PFSK-1 (cell line): ENCODE data around the gene GLTP.

Experiments used
- FOXP2 ChIP-seq: optimal IDR thresholded peaks from 2 replicates; pipeline ENCODE3; 2011; ENCODE audit warnings: borderline replicate concordance, control low read depth, inconsistent platforms; ENCODE audit not compliant: insufficient read depth; ENCODE audit errors: extremely low read length, extremely low read depth
- POLR2AphosphoS5 ChIP-seq: IDR thresholded peaks from 2 replicates; pipeline ENCODE4 v1.6.1; 2012; ENCODE audit warnings: low read depth, mild to moderate bottlenecking, control low read depth, low read length, moderate library complexity
- SIN3A ChIP-seq: IDR thresholded peaks from 2 replicates; pipeline ENCODE4 v1.6.1; 2012; ENCODE audit warnings: mild to moderate bottlenecking, low read length, moderate library complexity, borderline replicate concordance; ENCODE audit not compliant: insufficient read depth
- TAF1 ChIP-seq: IDR thresholded peaks from 2 replicates; pipeline ENCODE4 v1.6.1; 2012; ENCODE audit warnings: low read length, control low read depth, borderline replicate concordance; ENCODE audit not compliant: insufficient read depth
- TF ChIP-seq, protein P1 (sequence below), 2 experiments: IDR thresholded peaks; 2 replicates each; pipeline versions ENCODE4 v1.6.1 to v1.8.0; 2011 to 2012; ENCODE audit warnings: low read depth in 2 of 2, low read length in 2 of 2, control low read depth in 1 of 2, inconsistent platforms in 1 of 2, mild to moderate bottlenecking in 1 of 2, moderate library complexity in 1 of 2; ENCODE audit not compliant: insufficient read depth in 1 of 2

GLTP gene

DNA sequence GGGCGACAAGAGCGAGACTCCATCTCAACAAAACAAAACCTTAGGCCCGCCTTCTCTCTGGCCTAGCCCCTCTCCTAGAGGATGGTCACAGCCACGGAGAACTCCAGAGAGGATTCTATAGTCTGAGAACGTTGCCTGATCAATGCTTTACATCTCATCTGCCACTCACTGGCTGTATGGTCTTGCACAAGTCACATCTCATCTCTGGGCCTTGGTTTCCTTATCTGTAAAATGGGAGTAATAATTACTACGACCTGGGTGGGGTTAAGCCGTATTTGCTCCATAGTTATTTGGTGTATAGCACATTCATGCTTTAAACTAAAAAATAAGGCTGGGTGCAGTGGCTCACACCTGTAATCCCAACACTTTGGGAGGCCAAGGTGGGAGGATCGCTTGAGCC is 55.6 kb downstream of the GLTP start:
- TF ChIP-seq POLR2AphosphoS5 = no peak
- TF ChIP-seq SIN3A = no peak

DNA sequence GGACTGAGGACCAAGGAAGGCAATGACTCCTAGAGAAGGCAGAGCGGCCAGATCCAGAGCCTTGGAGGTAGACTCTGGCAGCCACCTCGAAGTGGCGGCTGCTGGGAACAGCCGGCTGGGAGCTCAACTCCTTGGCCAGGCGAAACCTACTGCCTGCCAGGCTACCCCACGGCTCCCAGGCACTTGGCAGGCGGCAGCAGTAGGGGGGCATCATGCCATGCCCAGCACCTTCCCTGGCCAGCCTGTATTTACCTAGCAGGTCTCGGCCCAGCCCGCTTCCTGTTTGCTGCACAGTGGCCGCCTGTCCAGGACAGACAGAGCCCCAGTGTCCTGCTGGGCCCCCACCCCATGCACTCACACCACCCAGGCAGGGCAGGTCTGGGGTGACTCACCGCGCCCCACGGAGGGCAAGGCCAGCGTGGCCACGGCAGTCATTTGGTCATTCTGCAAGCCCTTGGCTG is 57.4 kb downstream of the GLTP start:
- TF ChIP-seq SIN3A = no peak
- TF ChIP-seq, protein P1, sequence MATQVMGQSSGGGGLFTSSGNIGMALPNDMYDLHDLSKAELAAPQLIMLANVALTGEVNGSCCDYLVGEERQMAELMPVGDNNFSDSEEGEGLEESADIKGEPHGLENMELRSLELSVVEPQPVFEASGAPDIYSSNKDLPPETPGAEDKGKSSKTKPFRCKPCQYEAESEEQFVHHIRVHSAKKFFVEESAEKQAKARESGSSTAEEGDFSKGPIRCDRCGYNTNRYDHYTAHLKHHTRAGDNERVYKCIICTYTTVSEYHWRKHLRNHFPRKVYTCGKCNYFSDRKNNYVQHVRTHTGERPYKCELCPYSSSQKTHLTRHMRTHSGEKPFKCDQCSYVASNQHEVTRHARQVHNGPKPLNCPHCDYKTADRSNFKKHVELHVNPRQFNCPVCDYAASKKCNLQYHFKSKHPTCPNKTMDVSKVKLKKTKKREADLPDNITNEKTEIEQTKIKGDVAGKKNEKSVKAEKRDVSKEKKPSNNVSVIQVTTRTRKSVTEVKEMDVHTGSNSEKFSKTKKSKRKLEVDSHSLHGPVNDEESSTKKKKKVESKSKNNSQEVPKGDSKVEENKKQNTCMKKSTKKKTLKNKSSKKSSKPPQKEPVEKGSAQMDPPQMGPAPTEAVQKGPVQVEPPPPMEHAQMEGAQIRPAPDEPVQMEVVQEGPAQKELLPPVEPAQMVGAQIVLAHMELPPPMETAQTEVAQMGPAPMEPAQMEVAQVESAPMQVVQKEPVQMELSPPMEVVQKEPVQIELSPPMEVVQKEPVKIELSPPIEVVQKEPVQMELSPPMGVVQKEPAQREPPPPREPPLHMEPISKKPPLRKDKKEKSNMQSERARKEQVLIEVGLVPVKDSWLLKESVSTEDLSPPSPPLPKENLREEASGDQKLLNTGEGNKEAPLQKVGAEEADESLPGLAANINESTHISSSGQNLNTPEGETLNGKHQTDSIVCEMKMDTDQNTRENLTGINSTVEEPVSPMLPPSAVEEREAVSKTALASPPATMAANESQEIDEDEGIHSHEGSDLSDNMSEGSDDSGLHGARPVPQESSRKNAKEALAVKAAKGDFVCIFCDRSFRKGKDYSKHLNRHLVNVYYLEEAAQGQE (IDR thresholded peaks at IDR 0.05; ENCODE audit: insufficient read depth in 1 of 2, low read depth in 2 of 2, low read length in 2 of 2) = no peak
- no peak for TF ChIP-seq FOXP2
- no peak for TF ChIP-seq TAF1
- TF ChIP-seq POLR2AphosphoS5 = no peak

DNA sequence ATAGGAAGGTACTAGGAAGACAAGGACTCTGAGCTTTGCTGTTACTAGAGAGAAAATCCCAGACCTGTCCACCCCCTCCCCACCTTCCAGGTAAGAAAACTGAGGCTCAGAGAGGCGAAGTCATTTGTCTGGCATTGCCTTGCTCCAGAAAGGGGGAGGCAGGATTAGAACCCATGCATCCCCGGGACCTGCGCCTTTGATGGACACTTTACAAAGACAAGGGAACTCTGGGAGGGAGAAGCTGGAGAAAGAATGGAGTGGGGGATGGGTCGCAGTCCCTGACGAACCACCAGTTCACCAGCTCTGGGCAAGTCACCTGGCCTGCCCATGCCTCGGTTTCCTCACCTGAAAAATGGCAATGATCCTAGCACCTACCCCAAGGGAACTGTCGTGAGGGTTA is 57.9 kb downstream of the GLTP start:
- TF ChIP-seq POLR2AphosphoS5 = no peak
- TF ChIP-seq SIN3A = no peak
- TF ChIP-seq, protein P1 (IDR thresholded peaks at IDR 0.05; ENCODE audit: insufficient read depth in 1 of 2, low read depth in 2 of 2, low read length in 2 of 2) = no peak
- no peak for TF ChIP-seq TAF1
- TF ChIP-seq FOXP2 = no peak

DNA sequence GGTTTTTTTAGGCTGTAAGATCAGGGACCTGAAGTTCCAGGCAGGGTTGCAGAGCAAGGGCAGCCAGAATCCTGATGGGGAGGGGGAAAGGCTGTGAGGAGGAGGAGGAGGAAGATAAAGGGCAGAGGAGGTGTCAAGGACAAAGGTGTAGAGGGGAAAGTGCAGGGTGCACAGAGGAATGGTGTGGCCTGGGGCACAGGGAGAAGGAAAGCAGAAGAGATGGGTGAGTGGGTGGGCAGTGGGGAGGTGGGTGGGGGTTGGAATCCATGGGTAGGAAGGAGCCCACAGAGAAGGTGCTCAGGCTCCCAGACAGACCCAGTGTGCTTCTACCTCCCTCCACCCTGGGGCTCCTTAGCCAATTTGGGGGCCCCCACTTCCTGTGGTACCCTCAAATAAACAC is 58.4 kb downstream of the GLTP start:
- no peak for TF ChIP-seq FOXP2
- TF ChIP-seq SIN3A = no peak
- no peak for TF ChIP-seq TAF1
- TF ChIP-seq, protein P1 (IDR thresholded peaks at IDR 0.05; ENCODE audit: insufficient read depth in 1 of 2, low read depth in 2 of 2, low read length in 2 of 2) = no peak
- TF ChIP-seq POLR2AphosphoS5 = no peak

DNA sequence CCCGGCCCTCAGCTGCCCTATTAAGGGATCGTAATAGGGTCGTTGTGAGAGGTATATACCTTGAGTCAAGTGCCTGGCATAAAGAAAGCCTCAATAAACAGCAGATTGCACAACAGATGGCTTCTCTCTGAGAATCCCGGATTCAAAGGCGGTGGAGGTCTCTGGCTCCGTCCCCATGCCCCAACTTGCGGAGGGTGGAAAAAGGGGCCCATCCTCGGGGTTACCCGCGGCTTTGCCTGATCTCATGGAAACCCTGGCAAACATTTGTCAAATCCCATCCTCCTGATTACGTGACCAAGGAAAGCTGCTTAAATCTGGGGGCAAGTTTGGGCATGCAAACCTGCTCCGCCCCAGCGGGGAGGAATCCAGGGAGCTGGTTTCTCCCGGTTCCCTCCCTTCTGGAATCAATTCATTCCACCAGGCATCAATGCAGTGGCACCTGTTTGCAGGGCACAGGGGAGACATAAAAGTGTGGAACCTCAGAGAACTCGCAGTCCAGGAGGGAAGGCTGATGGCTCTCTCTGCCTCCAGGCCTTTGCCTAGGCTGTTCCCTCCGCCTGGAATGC is 59.4 kb downstream of the GLTP start:
- TF ChIP-seq, protein P1 (IDR thresholded peaks at IDR 0.05; ENCODE audit: insufficient read depth in 1 of 2, low read depth in 2 of 2, low read length in 2 of 2) = no peak
- no peak for TF ChIP-seq SIN3A
